ENCODE results near the gene EVPL. TPM values are rescaled to one million over a fixed set of nuclear protein-coding genes. Genes with fewer than 3 reads are reported as not detected.

EVPL gene
- total and polyA plus RNA-seq, 2 of the 13 experiments (the other 11 are each of a cell fraction or from before 2014, with no cell fraction given), result 2.1 to 8.2 TPM

DNA sequence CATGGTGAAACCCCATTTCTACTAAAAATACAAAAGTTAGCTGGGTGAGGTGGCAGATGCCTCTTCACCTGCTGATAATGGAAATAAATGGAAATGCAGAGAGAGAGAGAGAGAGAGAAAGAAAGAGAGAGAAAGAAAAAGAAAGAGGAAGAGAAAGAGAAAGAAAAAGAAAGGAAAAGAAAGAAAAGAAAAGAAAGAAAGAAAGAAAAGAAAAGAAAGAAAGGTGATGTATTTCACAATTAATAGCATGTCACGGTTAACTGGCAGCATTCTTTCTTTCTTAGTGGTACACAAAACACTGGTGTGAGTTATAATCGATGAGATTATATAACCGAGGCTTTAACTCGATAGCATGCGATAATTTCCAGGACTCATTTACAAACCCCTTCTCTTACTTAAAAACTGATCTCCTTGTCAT is 51.3 kb downstream of the EVPL start (continued):
- TF ChIP-seq, protein P1, sequence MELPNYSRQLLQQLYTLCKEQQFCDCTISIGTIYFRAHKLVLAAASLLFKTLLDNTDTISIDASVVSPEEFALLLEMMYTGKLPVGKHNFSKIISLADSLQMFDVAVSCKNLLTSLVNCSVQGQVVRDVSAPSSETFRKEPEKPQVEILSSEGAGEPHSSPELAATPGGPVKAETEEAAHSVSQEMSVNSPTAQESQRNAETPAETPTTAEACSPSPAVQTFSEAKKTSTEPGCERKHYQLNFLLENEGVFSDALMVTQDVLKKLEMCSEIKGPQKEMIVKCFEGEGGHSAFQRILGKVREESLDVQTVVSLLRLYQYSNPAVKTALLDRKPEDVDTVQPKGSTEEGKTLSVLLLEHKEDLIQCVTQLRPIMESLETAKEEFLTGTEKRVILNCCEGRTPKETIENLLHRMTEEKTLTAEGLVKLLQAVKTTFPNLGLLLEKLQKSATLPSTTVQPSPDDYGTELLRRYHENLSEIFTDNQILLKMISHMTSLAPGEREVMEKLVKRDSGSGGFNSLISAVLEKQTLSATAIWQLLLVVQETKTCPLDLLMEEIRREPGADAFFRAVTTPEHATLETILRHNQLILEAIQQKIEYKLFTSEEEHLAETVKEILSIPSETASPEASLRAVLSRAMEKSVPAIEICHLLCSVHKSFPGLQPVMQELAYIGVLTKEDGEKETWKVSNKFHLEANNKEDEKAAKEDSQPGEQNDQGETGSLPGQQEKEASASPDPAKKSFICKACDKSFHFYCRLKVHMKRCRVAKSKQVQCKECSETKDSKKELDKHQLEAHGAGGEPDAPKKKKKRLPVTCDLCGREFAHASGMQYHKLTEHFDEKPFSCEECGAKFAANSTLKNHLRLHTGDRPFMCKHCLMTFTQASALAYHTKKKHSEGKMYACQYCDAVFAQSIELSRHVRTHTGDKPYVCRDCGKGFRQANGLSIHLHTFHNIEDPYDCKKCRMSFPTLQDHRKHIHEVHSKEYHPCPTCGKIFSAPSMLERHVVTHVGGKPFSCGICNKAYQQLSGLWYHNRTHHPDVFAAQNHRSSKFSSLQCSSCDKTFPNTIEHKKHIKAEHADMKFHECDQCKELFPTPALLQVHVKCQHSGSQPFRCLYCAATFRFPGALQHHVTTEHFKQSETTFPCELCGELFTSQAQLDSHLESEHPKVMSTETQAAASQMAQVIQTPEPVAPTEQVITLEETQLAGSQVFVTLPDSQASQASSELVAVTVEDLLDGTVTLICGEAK (IDR thresholded peaks at IDR 0.05), result 0 out of 2 replicates have a peak, but pooled peaks have one; percentile 19
- TF ChIP-seq, protein P1 (CRISPR knock-in tag; IDR thresholded peaks at IDR 0.05), result no peak
- TF ChIP-seq ZNF816 (CRISPR knock-in tag; IDR thresholded peaks at IDR 0.05; ENCODE audit: borderline replicate concordance) (no peak), KAT2B (IDR thresholded peaks at IDR 0.05; ENCODE audit: borderline replicate concordance, low read depth, low read length) (peak; percentile 82), KLF16 (CRISPR knock-in tag; IDR thresholded peaks at IDR 0.05) (peak in 1 of 2 experiments; percentile 51; a peak in 1 of 4 replicates), KLF13 (CRISPR knock-in tag; IDR thresholded peaks at IDR 0.05) (no peak), RBFOX2 (IDR thresholded peaks at IDR 0.05; ENCODE audit: low read depth, low read length) (0 out of 2 replicates have a peak, but pooled peaks have one; percentile 26), ZNF747 (CRISPR knock-in tag; IDR thresholded peaks at IDR 0.05; ENCODE audit: borderline replicate concordance) (no peak), HOXA9 (CRISPR knock-in tag; IDR thresholded peaks at IDR 0.05; ENCODE audit: borderline replicate concordance) (no peak), SNAI1 (CRISPR knock-in tag; IDR thresholded peaks at IDR 0.05; ENCODE audit: borderline replicate concordance) (0 out of 2 replicates have a peak, but pooled peaks have one; percentile 13), KLF11 (CRISPR knock-in tag; IDR thresholded peaks at IDR 0.05) (0 out of 2 replicates have a peak, but pooled peaks have one; percentile 18)
- TF ChIP-seq, protein P2, sequence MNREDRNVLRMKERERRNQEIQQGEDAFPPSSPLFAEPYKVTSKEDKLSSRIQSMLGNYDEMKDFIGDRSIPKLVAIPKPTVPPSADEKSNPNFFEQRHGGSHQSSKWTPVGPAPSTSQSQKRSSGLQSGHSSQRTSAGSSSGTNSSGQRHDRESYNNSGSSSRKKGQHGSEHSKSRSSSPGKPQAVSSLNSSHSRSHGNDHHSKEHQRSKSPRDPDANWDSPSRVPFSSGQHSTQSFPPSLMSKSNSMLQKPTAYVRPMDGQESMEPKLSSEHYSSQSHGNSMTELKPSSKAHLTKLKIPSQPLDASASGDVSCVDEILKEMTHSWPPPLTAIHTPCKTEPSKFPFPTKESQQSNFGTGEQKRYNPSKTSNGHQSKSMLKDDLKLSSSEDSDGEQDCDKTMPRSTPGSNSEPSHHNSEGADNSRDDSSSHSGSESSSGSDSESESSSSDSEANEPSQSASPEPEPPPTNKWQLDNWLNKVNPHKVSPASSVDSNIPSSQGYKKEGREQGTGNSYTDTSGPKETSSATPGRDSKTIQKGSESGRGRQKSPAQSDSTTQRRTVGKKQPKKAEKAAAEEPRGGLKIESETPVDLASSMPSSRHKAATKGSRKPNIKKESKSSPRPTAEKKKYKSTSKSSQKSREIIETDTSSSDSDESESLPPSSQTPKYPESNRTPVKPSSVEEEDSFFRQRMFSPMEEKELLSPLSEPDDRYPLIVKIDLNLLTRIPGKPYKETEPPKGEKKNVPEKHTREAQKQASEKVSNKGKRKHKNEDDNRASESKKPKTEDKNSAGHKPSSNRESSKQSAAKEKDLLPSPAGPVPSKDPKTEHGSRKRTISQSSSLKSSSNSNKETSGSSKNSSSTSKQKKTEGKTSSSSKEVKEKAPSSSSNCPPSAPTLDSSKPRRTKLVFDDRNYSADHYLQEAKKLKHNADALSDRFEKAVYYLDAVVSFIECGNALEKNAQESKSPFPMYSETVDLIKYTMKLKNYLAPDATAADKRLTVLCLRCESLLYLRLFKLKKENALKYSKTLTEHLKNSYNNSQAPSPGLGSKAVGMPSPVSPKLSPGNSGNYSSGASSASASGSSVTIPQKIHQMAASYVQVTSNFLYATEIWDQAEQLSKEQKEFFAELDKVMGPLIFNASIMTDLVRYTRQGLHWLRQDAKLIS (CRISPR knock-in tag; IDR thresholded peaks at IDR 0.05), result no peak
- TF ChIP-seq, protein P3, sequence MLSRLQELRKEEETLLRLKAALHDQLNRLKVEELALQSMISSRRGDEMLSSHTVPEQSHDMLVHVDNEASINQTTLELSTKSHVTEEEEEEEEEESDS (CRISPR knock-in tag; IDR thresholded peaks at IDR 0.05; ENCODE audit: borderline replicate concordance), result no peak

All from HepG2 (cell line).